BLaER1 (cell line): Measurements from ENCODE around the gene PCBP3.

ENCODE experiments used
- H3K27ac ChIP-seq: shearing (Covaris generic); formaldehyde crosslinking; 2 replicates; pipeline ENCODE4 v1.8.1; 2022
- H3K27me3 ChIP-seq: shearing (Covaris generic); formaldehyde crosslinking; 2 replicates; pipeline ENCODE4 v1.8.1; 2022
- H3K36me3 ChIP-seq: shearing (Covaris generic); formaldehyde crosslinking; 2 replicates; pipeline ENCODE4 v1.8.1; 2022
- H3K4me1 ChIP-seq: shearing (Covaris generic); formaldehyde crosslinking; 2 replicates; pipeline ENCODE4 v1.8.1; 2022
- H3K4me2 ChIP-seq: shearing (Covaris generic); formaldehyde crosslinking; 2 replicates; pipeline ENCODE4 v1.8.1; 2022
- H3K4me3 ChIP-seq: shearing (Covaris generic); formaldehyde crosslinking; 2 replicates; pipeline ENCODE4 v1.8.1; 2022
- H3K9ac ChIP-seq: shearing (Covaris generic); formaldehyde crosslinking; 2 replicates; pipeline ENCODE4 v1.8.1; 2022
- H3K9me3 ChIP-seq: shearing (Covaris generic); formaldehyde crosslinking; 2 replicates; pipeline ENCODE4 v1.8.1; 2022
- H4K20me1 ChIP-seq: shearing (Covaris generic); formaldehyde crosslinking; 2 replicates; pipeline ENCODE4 v1.8.1; 2022
- Cebpa-rat ChIP-seq: shearing (Covaris generic); IDR thresholded peaks from 2 replicates; pipeline ENCODE4 v1.8.1; 2022

Gene PCBP3

GRCh38 chr21:45859762-45860357, 216.3 kb downstream of the PCBP3 start:
- Histone ChIP-seq H3K9ac (0 out of 2 replicates have a peak overlapping the region, but pooled peaks have one; percentile 38), H3K27ac (peak overlapping the region; percentile 49), H3K36me3 (peaks cover 52% of the 10 kb centered on the region), H3K4me1 (peaks cover 32% of the 10 kb centered on the region), H3K4me2 (peak overlapping the region; percentile 61), H4K20me1 (no peaks in the 10 kb centered on the region), H3K27me3 (no peaks in the 10 kb centered on the region), H3K4me3 (no peak overlapping the region), H3K9me3 (peaks cover 14% of the 10 kb centered on the region)
- no peak for TF ChIP-seq Cebpa-rat

- Histone ChIP-seq H3K27ac (0 out of 2 replicates have a peak overlapping the region, but pooled peaks have one; percentile 14), H3K4me2 (peak overlapping the region; percentile 61; the same call in 1 of the 2 replicates), H4K20me1 (peaks cover 2% of the 10 kb centered on the region; the same call in 1 of the 2 replicates), H3K27me3 (no peaks in the 10 kb centered on the region), H3K4me3 (no peak overlapping the region), H3K9ac (no peak overlapping the region), H3K36me3 (peaks cover 49% of the 10 kb centered on the region), H3K4me1 (peaks cover 36% of the 10 kb centered on the region), H3K9me3 (peaks cover 14% of the 10 kb centered on the region)
- TF ChIP-seq Cebpa-rat: no peak
These were observed 217.1 kb downstream of the PCBP3 start for GRCh38 chr21:45860493-45861155.

- Histone ChIP-seq H3K27ac (0 out of 2 replicates have a peak overlapping the region, but pooled peaks have one; percentile 14), H3K9me3 (peaks cover 14% of the 10 kb centered on the region), H3K27me3 (no peaks in the 10 kb centered on the region), H4K20me1 (peaks cover 9% of the 10 kb centered on the region; the same call in 1 of the 2 replicates), H3K4me3 (no peak overlapping the region), H3K4me1 (peaks cover 43% of the 10 kb centered on the region), H3K36me3 (peaks cover 45% of the 10 kb centered on the region), H3K9ac (no peak overlapping the region), H3K4me2 (no peak overlapping the region)
- no peak for TF ChIP-seq Cebpa-rat
These were observed 217.8 kb downstream of the PCBP3 start for GRCh38 chr21:45861156-45861870.

- H3K4me2 ChIP-seq: no peak overlapping the region
- H3K36me3 ChIP-seq: peaks cover 37% of the 10 kb centered on the region
- no peak overlapping the region for H3K4me3 ChIP-seq
- peaks cover 20% of the 10 kb centered on the region for H4K20me1 ChIP-seq
- H3K9me3 ChIP-seq: peaks cover 13% of the 10 kb centered on the region
- no peak overlapping the region for H3K27ac ChIP-seq
- no peak overlapping the region for H3K9ac ChIP-seq
- no peaks in the 10 kb centered on the region for H3K27me3 ChIP-seq
- no peak for TF ChIP-seq Cebpa-rat
- H3K4me1 ChIP-seq: peaks cover 57% of the 10 kb centered on the region
These were observed 219.2 kb downstream of the PCBP3 start for GRCh38 chr21:45862543-45863207.

- TF ChIP-seq Cebpa-rat: no peak
- H3K36me3 ChIP-seq: peaks cover 31% of the 10 kb centered on the region
- no peak overlapping the region for H3K4me3 ChIP-seq
- no peak overlapping the region for H3K9ac ChIP-seq
- peaks cover 60% of the 10 kb centered on the region for H3K4me1 ChIP-seq
- peaks cover 24% of the 10 kb centered on the region for H4K20me1 ChIP-seq
- H3K27ac ChIP-seq: no peak overlapping the region
- H3K27me3 ChIP-seq: no peaks in the 10 kb centered on the region
- H3K4me2 ChIP-seq: no peak overlapping the region
- peaks cover 7% of the 10 kb centered on the region for H3K9me3 ChIP-seq
These were observed 219.7 kb downstream of the PCBP3 start for GRCh38 chr21:45863267-45863666.

GRCh38 chr21:45863751-45864150, 220.2 kb downstream of the PCBP3 start:
- Histone ChIP-seq H3K27me3 (no peaks in the 10 kb centered on the region), H3K27ac (no peak overlapping the region), H3K9ac (no peak overlapping the region), H3K4me2 (no peak overlapping the region), H4K20me1 (peaks cover 29% of the 10 kb centered on the region), H3K4me3 (no peak overlapping the region), H3K9me3 (peaks cover 3% of the 10 kb centered on the region), H3K36me3 (peaks cover 26% of the 10 kb centered on the region), H3K4me1 (peaks cover 60% of the 10 kb centered on the region)
- TF ChIP-seq Cebpa-rat: no peak

- peaks cover 59% of the 10 kb centered on the region for H3K4me1 ChIP-seq
- H3K27me3 ChIP-seq: no peaks in the 10 kb centered on the region
- peaks cover 19% of the 10 kb centered on the region for H3K36me3 ChIP-seq
- no peak for TF ChIP-seq Cebpa-rat
- H4K20me1 ChIP-seq: peaks cover 31% of the 10 kb centered on the region
- no peak overlapping the region for H3K4me2 ChIP-seq
- H3K27ac ChIP-seq: no peak overlapping the region
- H3K4me3 ChIP-seq: no peak overlapping the region
- no peaks in the 10 kb centered on the region for H3K9me3 ChIP-seq
- no peak overlapping the region for H3K9ac ChIP-seq
These were observed 220.9 kb downstream of the PCBP3 start for GRCh38 chr21:45864436-45864835.

- Histone ChIP-seq H3K4me3 (no peak overlapping the region), H3K4me2 (peak overlapping the region; percentile 78), H3K27me3 (no peaks in the 10 kb centered on the region), H3K9ac (0 out of 2 replicates have a peak overlapping the region, but pooled peaks have one; percentile 45), H4K20me1 (peaks cover 31% of the 10 kb centered on the region), H3K27ac (no peak overlapping the region; the same call in 1 of the 2 replicates), H3K36me3 (peaks cover 14% of the 10 kb centered on the region; the same call in 1 of the 2 replicates), H3K9me3 (no peaks in the 10 kb centered on the region), H3K4me1 (peaks cover 57% of the 10 kb centered on the region)
- TF ChIP-seq Cebpa-rat: no peak
These were observed 221.7 kb downstream of the PCBP3 start for GRCh38 chr21:45865106-45865835.

GRCh38 chr21:45866551-45866950, 223.0 kb downstream of the PCBP3 start:
- H3K36me3 ChIP-seq: peaks cover 7% of the 10 kb centered on the region; the same call in 1 of the 2 replicates
- H3K4me1 ChIP-seq: peaks cover 68% of the 10 kb centered on the region
- no peak overlapping the region for H3K4me3 ChIP-seq
- peak overlapping the region; percentile 45; the same call in 1 of the 2 replicates for H3K9ac ChIP-seq
- H4K20me1 ChIP-seq: peaks cover 31% of the 10 kb centered on the region
- no peaks in the 10 kb centered on the region for H3K27me3 ChIP-seq
- H3K9me3 ChIP-seq: no peaks in the 10 kb centered on the region
- H3K27ac ChIP-seq: peak overlapping the region; percentile 63; the same call in 1 of the 2 replicates
- peak overlapping the region; percentile 78 for H3K4me2 ChIP-seq
- TF ChIP-seq Cebpa-rat: no peak
